Measurements from ENCODE around the gene GGPS1. TPM values are rescaled to one million over a fixed set of nuclear protein-coding genes. Genes with fewer than 3 reads are reported as not detected.
"Not testable (repeated sequence)": the region's sequence is repeated elsewhere in the genome, so short reads cannot be mapped to it uniquely, and the experiment has no call there.

GGPS1 gene
- total RNA-seq, 2 donors from 2014 or later = 28.9 to 32.9 TPM

DNA sequence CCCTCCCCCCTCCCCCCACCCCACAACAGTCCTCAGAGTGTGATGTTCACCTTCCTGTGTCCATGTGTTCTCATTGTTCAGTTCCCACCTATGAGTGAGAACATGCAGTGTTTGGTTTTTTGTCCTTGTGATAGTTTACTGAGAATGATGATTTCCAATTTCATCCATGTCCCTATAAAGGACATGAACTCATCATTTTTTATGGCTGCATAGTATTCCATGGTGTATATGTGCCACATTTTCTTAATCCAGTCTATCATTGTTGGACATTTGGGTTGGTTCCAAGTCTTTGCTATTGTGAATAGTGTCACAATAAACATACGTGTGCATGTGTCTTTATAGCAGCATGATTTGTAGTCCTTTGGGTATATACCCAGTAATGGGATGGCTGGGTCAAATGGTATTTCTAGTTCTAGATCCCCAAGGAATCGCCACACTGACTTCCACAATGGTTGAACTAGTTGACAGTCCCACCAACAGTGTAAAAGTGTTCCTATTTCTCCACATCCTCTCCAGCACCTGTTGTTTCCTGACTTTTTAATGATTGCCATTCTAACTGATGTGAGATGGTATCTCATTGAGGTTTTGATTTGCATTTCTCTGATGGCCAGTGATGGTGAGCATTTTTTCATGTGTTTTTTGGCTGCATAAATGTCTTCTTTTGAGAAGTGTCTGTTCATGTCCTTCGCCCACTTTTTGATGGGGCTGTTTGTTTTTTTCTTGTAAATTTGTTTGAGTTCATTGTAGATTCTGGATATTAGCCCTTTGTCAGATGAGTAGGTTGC is 53.8 kb downstream of the GGPS1 start:
- H3K4me1 Mint-ChIP-seq; H3K9me3 Mint-ChIP-seq; H3K27ac Mint-ChIP-seq; H3K27me3 Mint-ChIP-seq; ATAC-seq (replicated peaks); H3K4me3 Mint-ChIP-seq: not testable (repeated sequence)
- peaks cover 41% of the 10 kb centered on the region for H3K36me3 Mint-ChIP-seq (ENCODE audit: low read depth)

GRCh38 chr1:235385633-235386032 is 57.3 kb downstream of the GGPS1 start:
- peaks cover 16% of the 10 kb centered on the region for H3K36me3 Mint-ChIP-seq (ENCODE audit: low read depth)
- not testable (repeated sequence) for H3K27me3 Mint-ChIP-seq; H3K9me3 Mint-ChIP-seq; H3K4me3 Mint-ChIP-seq; H3K27ac Mint-ChIP-seq; ATAC-seq (replicated peaks); H3K4me1 Mint-ChIP-seq

DNA sequence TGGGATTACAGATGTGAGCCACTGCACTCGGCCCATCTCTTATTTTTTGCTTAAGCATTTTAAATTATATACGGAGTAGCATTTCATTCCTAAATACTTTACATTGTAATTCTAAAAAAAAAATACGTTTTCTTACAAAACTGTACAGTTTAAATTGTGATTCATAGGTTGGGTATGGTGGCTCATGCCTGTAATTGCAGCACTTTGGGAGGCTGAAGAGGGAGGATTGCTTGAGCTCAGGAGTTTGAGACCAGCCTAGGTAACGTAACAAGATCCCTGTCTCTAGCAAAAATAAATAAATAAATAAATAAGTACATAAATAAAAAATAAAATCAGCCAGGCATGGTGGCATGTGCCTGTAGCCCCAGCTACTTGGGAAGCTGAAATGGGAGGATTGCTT is 63.5 kb downstream of the GGPS1 start:
- Mint-ChIP-seq H3K27me3 (no peaks in the 10 kb centered on the region), H3K36me3 (ENCODE audit: low read depth) (no peaks in the 10 kb centered on the region), H3K4me1 (no peaks in the 10 kb centered on the region), H3K27ac (no peak overlapping the region), H3K4me3 (no peak overlapping the region), H3K9me3 (no peaks in the 10 kb centered on the region)
- no peak for ATAC-seq (replicated peaks)

Other genes with a start within 250 kb of the GGPS1 start
- gene TOMM20, start 199.7 kb upstream of the GGPS1 start, total RNA-seq = 100 to 1,000 TPM; 110 to 117 TPM
- gene RBM34, start 167.3 kb upstream of the GGPS1 start, total RNA-seq = 100 to 1,000 TPM; 114 to 122 TPM
- gene ARID4B, start 391 bp upstream of the GGPS1 start, total RNA-seq = 10 to 100 TPM; 42.2 to 61.2 TPM
- 10 to 100 TPM; 21.5 to 31.7 TPM for gene TBCE, start 38.9 kb downstream of the GGPS1 start, total RNA-seq
- gene B3GALNT2, start 175.9 kb downstream of the GGPS1 start, total RNA-seq = 10 to 100 TPM in 1 of 2 donors, 1 to 10 TPM in 1; 9.4 to 18.1 TPM